Panc1 (cell line): Measurements from ENCODE around the gene SNTB2.

Experiments used
- CTCF ChIP-seq: fragments of 450-650 bp; IDR thresholded peaks from 2 replicates; pipeline ENCODE4 v1.5.1; 2017; ENCODE audit warnings: mild to moderate bottlenecking
- POLR2AphosphoS5 ChIP-seq: IDR thresholded peaks from 2 replicates; pipeline ENCODE4 v1.6.1; 2012; ENCODE audit warnings: mild to moderate bottlenecking, low read depth, low read length, moderate library complexity
- SIN3A ChIP-seq: IDR thresholded peaks from 2 replicates; pipeline ENCODE4 v1.6.1; 2012; ENCODE audit warnings: low read depth, mild to moderate bottlenecking, low read length, moderate library complexity, borderline replicate concordance; ENCODE audit not compliant: insufficient read depth
- TCF7L2 ChIP-seq: IDR thresholded peaks from 2 replicates; pipeline ENCODE4 v1.6.1; 2011; ENCODE audit warnings: mild to moderate bottlenecking, low read depth, low read length, inconsistent platforms

GRCh38 chr16:69260019-69260418 lies 73.1 kb downstream of the SNTB2 start:
- TF ChIP-seq CTCF, result no peak
- no peak for TF ChIP-seq SIN3A
- no peak for TF ChIP-seq POLR2AphosphoS5
- TF ChIP-seq TCF7L2, result no peak
